BJ (cell line): ENCODE measurements around the gene MAP7D1. TPM values are rescaled to one million over a fixed set of nuclear protein-coding genes. Genes with fewer than 3 reads are reported as not detected.

ENCODE experiments used
- CTCF ChIA-PET: fragments of 350-600 bp; formaldehyde crosslinking; extraction: SDS; loops from one replicate; lab custom pipeline; 2021; ENCODE audit warnings: antibody characterized with exemption, inconsistent platforms; lab: Yijun Ruan, JAX
- POLR2A ChIA-PET: fragments of 300-600 bp; sonication (Branson Sonifier 250); formaldehyde crosslinking; extraction: SDS; loops from one replicate; lab custom pipeline; 2021; ENCODE audit warnings: antibody characterized with exemption; lab: Charles Lee
- DNase-seq: peaks from one replicate; pipeline ENCODE4 v3.0.0-alpha.2; 2011; ENCODE audit warnings: low read depth
- H3K27me3 ChIP-seq: 2 replicates; pipeline ENCODE4 v1.6.0; 2011; ENCODE audit warnings: low read length; ENCODE audit not compliant: control insufficient read depth, insufficient read depth
- H3K36me3 ChIP-seq: 2 replicates; pipeline ENCODE4 v1.5.1; 2011; ENCODE audit warnings: low read length; ENCODE audit not compliant: control insufficient read depth, insufficient read depth
- H3K4me3 ChIP-seq: 2 replicates; pipeline ENCODE4 v1.5.1; 2011; ENCODE audit warnings: low read depth, mild to moderate bottlenecking, control low read depth, low read length
- polyA plus RNA-seq: library from polyadenylated mRNA; depleted of rRNA; stranded (reverse); fragments of >200 nt; gene quantifications from 2 replicates; pipeline ENCODE4 v1.2.3, GENCODE V29; 2011
- TF ChIP-seq, protein P1 (sequence below): IDR thresholded peaks from 2 replicates; pipeline ENCODE4 v1.5.1; 2011; ENCODE audit warnings: low read depth, mild to moderate bottlenecking, control low read depth, inconsistent platforms, low read length, moderate library complexity; ENCODE audit not compliant: insufficient read depth

MAP7D1 gene
- polyA plus RNA-seq, 1 experiment = 33.7 TPM

- CTCF ChIA-PET = interaction anchor here (2.9 kb wide), 1 partner anchor 12 kb away, joined by 10 read pairs; no protein-coding TSS in a partner anchor
- POLR2A ChIA-PET = no interaction called here
- Histone ChIP-seq H3K4me3 (no peak overlapping the region), H3K36me3 (peaks cover 47% of the 10 kb centered on the region), H3K27me3 (no peaks in the 10 kb centered on the region)
- TF ChIP-seq, protein P1, sequence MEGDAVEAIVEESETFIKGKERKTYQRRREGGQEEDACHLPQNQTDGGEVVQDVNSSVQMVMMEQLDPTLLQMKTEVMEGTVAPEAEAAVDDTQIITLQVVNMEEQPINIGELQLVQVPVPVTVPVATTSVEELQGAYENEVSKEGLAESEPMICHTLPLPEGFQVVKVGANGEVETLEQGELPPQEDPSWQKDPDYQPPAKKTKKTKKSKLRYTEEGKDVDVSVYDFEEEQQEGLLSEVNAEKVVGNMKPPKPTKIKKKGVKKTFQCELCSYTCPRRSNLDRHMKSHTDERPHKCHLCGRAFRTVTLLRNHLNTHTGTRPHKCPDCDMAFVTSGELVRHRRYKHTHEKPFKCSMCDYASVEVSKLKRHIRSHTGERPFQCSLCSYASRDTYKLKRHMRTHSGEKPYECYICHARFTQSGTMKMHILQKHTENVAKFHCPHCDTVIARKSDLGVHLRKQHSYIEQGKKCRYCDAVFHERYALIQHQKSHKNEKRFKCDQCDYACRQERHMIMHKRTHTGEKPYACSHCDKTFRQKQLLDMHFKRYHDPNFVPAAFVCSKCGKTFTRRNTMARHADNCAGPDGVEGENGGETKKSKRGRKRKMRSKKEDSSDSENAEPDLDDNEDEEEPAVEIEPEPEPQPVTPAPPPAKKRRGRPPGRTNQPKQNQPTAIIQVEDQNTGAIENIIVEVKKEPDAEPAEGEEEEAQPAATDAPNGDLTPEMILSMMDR = no peak
- no peak for DNase-seq
Measured at GRCh38 chr1:36172017-36172747, 16.2 kb downstream of the MAP7D1 start.

GRCh38 chr1:36172983-36173382 is 17.0 kb downstream of the MAP7D1 start:
- ChIA-PET CTCF (interaction anchor here (1.4 to 2.9 kb wide), 2 partner anchors 13 to 39 kb away, joined by 3 to 10 read pairs; no protein-coding TSS in a partner anchor), POLR2A (no interaction called here)
- H3K27me3 ChIP-seq = no peaks in the 10 kb centered on the region
- H3K4me3 ChIP-seq = no peak overlapping the region
- TF ChIP-seq, protein P1 = no peak
- peaks cover 47% of the 10 kb centered on the region for H3K36me3 ChIP-seq
- no peak for DNase-seq

- H3K27me3 ChIP-seq = no peaks in the 10 kb centered on the region
- DNase-seq = no peak
- CTCF ChIA-PET = interaction anchor here (1.3 kb wide), 1 partner anchor 13 kb away, joined by 5 read pairs; no protein-coding TSS in a partner anchor
- POLR2A ChIA-PET = no interaction called here
- H3K36me3 ChIP-seq = peaks cover 59% of the 10 kb centered on the region
- TF ChIP-seq, protein P1 = no peak
- no peak overlapping the region for H3K4me3 ChIP-seq
Measured at GRCh38 chr1:36174713-36175112, 18.8 kb downstream of the MAP7D1 start.

GRCh38 chr1:36175137-36176095 is 19.5 kb downstream of the MAP7D1 start:
- ChIA-PET CTCF (no interaction called here), POLR2A (no interaction called here)
- DNase-seq = no peak
- H3K4me3 ChIP-seq = no peak overlapping the region
- no peaks in the 10 kb centered on the region for H3K27me3 ChIP-seq
- H3K36me3 ChIP-seq = peaks cover 65% of the 10 kb centered on the region
- TF ChIP-seq, protein P1 = no peak
